ENCODE measurements around the gene GABRG3.

GRCh38 chr15:27101982-27102381 lies 131.0 kb downstream of the GABRG3 start:
- TF ChIP-seq ZNF239 (tag by site-specific recombination; IDR thresholded peaks at IDR 0.05): no peak
- no peak for TF ChIP-seq ZNF133 (tag by site-specific recombination; IDR thresholded peaks at IDR 0.05)
- no peak for TF ChIP-seq ZNF24 (tag by site-specific recombination; IDR thresholded peaks at IDR 0.05)
- no peak for TF ChIP-seq CTCF (tag by site-specific recombination; IDR thresholded peaks at IDR 0.05)
- TF ChIP-seq YY1 (tag by site-specific recombination; IDR thresholded peaks at IDR 0.05): no peak
- no peak for TF ChIP-seq ZBTB17 (tag by site-specific recombination; IDR thresholded peaks at IDR 0.05)
- TF ChIP-seq TSHZ1 (tag by site-specific recombination; IDR thresholded peaks at IDR 0.05; ENCODE audit: borderline replicate concordance): no peak
- TF ChIP-seq ZNF335 (tag by site-specific recombination; conservative IDR thresholded peaks at IDR 0.05): no peak
- no peak for TF ChIP-seq PBX3 (CRISPR knock-in tag; IDR thresholded peaks at IDR 0.05)
- TF ChIP-seq ZNF416 (tag by site-specific recombination; IDR thresholded peaks at IDR 0.05): no peak
- no peak for TF ChIP-seq ZNF121 (tag by site-specific recombination; IDR thresholded peaks at IDR 0.05)
- no peak for TF ChIP-seq REST (tag by site-specific recombination; IDR thresholded peaks at IDR 0.05)
